GM12892 (cell line): ENCODE measurements around the gene MTCP1.

Experiments
- DNase-seq: peaks from one replicate; pipeline ENCODE4 v3.0.0; 2011; ENCODE audit not compliant: insufficient read length
- FAIRE-seq: peaks from 2 replicates; lab custom pipeline; 2011; peaks lifted over from hg19 to GRCh38; lab: Jason Lieb, UNC
- POLR2A ChIP-seq: IDR thresholded peaks from 2 replicates; pipeline ENCODE4 v1.6.1; 2011; ENCODE audit warnings: low read depth, low read length, control low read depth
- POLR2AphosphoS5 ChIP-seq: IDR thresholded peaks from 2 replicates; pipeline ENCODE4 v1.6.1; 2011; ENCODE audit warnings: low read depth, low read length, control low read depth
- TAF1 ChIP-seq: IDR thresholded peaks from 2 replicates; pipeline ENCODE4 v1.6.1; 2011; ENCODE audit warnings: low read depth, mild to moderate bottlenecking, control low read depth, low read length, borderline replicate concordance

Gene MTCP1

GRCh38 chrX:155070663-155070974 is 317 bp downstream of the MTCP1 start:
- FAIRE-seq (no peak), DNase-seq (no peak)
- TF ChIP-seq TAF1 (no peak), POLR2AphosphoS5 (no peak), POLR2A (no peak)

GRCh38 chrX:155070038-155070437 is 898 bp downstream of the MTCP1 start:
- DNase-seq: no peak
- no peak for TF ChIP-seq POLR2AphosphoS5
- TF ChIP-seq TAF1: no peak
- no peak for TF ChIP-seq POLR2A
- FAIRE-seq: no peak

GRCh38 chrX:155069414-155069813 is 1.5 kb downstream of the MTCP1 start:
- TF ChIP-seq POLR2A (no peak), POLR2AphosphoS5 (no peak), TAF1 (no peak)
- DNase-seq (no peak), FAIRE-seq (no peak)

- no peak for TF ChIP-seq TAF1
- TF ChIP-seq POLR2A: no peak
- no peak for TF ChIP-seq POLR2AphosphoS5
- FAIRE-seq (no peak), DNase-seq (no peak)
These were observed 2.8 kb downstream of the MTCP1 start for GRCh38 chrX:155068165-155068564.

- DNase-seq (no peak), FAIRE-seq (no peak)
- TF ChIP-seq TAF1 (no peak), POLR2A (no peak), POLR2AphosphoS5 (no peak)
These were observed 5.8 kb downstream of the MTCP1 start for GRCh38 chrX:155065035-155065734.

- TF ChIP-seq TAF1 (no peak), POLR2A (no peak), POLR2AphosphoS5 (no peak)
- FAIRE-seq: no peak
- DNase-seq: no peak
These were observed 9.2 kb downstream of the MTCP1 start for GRCh38 chrX:155061760-155062159.

- FAIRE-seq (peak; percentile 99), DNase-seq (peak; percentile 17)
- TF ChIP-seq POLR2A (no peak), TAF1 (no peak), POLR2AphosphoS5 (peak; percentile 38; the same call in 1 of the 2 replicates)
These were observed 13.8 kb downstream of the MTCP1 start for GRCh38 chrX:155056877-155057792.

GRCh38 chrX:155056471-155056870 is 14.5 kb downstream of the MTCP1 start:
- TF ChIP-seq POLR2AphosphoS5: no peak
- no peak for TF ChIP-seq POLR2A
- no peak for TF ChIP-seq TAF1
- FAIRE-seq (no peak), DNase-seq (no peak)

- DNase-seq: no peak
- FAIRE-seq: no peak
- TF ChIP-seq TAF1 (no peak), POLR2A (no peak), POLR2AphosphoS5 (no peak)
These were observed 15.4 kb downstream of the MTCP1 start for GRCh38 chrX:155055494-155055893.

GRCh38 chrX:155054255-155054654 is 16.7 kb downstream of the MTCP1 start:
- no peak for DNase-seq
- TF ChIP-seq TAF1 (no peak), POLR2AphosphoS5 (no peak), POLR2A (no peak)
- no peak for FAIRE-seq

- FAIRE-seq: no peak
- TF ChIP-seq POLR2AphosphoS5: no peak
- no peak for TF ChIP-seq TAF1
- TF ChIP-seq POLR2A: no peak
These were observed 17.3 kb downstream of the MTCP1 start for GRCh38 chrX:155053656-155054055.

More at GRCh38 chrX:155053656-155054055, 17.3 kb downstream of the MTCP1 start:
- DNase-seq: no peak
